ENCODE measurements around the gene ECD. TPM values are rescaled to one million over a fixed set of nuclear protein-coding genes. Genes with fewer than 3 reads are reported as not detected.
"Not testable (repeated sequence)": the region's sequence is repeated elsewhere in the genome, so short reads cannot be mapped to it uniquely, and the experiment has no call there.

The ECD gene
- total RNA-seq, 1 donor from 2014 or later, result 39.1 TPM

DNA sequence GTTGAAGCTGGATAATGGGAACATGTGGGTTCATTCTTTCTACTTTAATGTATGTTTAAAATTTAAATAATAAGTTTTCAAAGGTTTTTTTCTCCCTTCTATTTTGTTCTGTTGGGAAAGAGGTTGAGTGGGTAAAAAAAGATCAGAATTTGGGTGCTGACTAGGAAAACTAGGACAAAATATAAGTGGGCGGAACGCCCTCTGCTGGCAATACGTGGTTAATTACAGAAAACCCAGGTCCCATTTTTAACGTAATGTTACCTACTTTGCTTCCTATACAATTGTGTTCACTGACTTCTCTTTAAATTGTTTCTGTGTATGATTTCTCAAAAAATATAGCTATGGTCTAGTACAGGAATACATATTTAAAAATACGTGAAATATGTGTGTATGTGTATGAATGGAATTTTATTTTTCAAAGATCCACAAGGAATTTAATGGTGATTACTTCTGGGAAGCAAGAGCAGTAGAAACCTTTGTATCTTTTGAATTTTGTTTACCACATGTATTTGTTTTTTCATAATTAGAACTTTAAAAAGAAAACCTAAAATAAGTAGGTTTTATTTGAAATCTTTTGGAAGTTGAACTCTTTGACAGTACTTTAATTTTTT is 8.7 kb downstream of the ECD start:
- DNase-seq (ENCODE audit: low spot score), result peak; percentile 52

DNA sequence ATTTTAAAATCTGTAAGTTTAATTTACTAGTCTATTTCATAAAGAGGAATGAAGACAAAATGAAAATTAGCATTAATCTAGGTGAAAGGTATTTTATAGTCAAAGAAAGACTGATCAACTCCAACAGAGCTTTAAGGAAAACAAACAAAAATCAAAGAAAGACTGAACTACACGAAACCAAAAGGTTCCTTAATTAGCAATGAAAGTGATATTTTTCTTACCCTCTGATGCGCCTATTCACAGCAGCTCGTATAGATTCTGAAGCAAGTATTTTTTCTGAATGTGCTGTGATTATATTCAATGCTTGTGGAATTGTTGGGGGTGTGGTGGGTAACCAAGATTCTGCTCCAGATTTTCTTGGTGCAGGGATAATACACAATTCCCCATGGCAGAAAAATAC is 11.8 kb downstream of the ECD start:
- no peak for DNase-seq (ENCODE audit: low spot score)

DNA sequence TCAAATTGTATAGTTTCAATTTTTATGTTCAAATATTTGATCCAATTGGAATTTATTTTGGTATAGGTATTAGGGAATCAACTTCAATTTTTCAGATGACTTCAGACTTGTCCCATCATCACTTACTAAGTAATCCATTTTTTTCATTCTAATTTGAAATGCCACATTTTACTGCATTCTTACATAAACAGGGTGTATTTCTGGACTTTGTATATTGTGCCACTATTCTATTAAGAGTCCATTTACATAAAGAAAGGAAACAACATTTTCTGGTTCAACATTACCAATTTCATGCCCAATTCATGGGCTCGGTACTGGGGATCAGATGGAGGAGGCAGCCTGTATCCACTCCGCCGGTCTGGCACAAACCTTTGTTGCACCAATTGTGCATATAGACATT is 15.8 kb downstream of the ECD start:
- no peak for DNase-seq (ENCODE audit: low spot score)

DNA sequence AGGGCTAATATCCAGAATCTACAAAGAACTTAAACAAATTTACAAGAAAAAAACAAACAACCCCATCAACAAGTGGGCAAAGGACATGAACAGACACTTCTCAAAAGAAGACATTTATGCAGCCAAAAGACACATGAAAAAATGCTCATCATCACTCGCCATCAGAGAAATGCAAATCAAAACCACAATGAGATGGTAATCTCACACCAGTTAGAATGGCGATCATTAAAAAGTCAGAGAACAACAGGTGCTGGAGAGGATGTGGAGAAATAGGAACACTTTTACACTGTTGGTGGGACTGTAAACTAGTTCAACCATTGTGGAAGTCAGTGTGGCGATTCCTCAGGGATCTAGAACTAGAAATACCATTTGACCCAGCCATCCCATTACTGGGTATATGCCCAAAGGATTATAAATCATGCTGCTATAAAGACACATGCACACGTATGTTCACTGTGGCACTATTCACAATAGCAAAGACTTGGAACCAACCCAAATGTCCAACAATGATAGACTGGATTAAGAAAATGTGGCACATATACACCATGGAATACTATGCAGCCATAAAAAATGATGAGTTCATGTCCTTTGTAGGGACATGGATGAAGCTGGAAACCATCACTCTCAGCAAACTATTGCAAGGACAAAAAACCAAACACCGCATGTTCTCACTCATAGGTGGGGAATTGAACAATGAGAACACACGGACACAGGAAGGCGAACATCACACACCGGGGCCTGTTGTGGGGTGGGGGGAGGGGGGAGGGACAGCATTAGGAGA is 17.0 kb downstream of the ECD start:
- not testable (repeated sequence) for DNase-seq (ENCODE audit: low spot score)

DNA sequence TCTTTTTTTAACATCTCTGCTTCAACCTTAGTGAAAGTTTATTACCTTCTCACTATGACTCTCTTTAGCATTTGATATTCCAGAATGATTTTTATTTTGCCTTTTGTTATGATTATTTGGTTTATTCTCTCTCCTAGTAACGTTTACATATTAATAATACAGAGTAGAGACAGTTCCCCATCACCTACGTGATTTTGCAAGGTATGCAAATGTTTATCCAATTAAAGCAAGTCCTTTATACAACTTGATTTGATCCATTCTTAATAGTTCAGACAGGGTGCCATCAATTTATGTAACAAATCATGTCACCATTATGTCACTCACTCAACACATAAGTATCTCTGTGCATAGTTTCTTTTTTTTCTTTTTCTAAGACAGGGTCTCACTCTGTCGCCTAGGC is 26.2 kb downstream of the ECD start:
- DNase-seq (ENCODE audit: low spot score), result no peak

DNA sequence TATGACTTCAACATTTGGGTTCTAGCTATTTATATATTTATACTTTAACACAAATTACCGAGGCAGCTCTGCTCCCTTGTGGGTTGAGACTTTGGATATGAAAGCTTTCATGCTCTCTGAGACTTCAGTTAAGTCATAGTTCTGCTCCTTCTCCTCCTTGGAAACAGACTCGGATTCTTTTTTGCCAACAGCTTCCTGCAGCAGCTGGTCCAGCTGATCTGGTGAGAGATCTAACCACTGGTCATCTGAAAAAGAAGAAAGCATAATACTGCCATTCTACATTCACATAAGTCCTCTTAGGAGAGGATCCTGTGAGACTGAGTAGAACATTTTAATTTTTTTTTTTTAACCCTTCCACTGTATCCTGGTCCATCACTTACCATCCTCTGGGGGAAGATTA is 28.6 kb downstream of the ECD start:
- no peak for DNase-seq (ENCODE audit: low spot score)

DNA sequence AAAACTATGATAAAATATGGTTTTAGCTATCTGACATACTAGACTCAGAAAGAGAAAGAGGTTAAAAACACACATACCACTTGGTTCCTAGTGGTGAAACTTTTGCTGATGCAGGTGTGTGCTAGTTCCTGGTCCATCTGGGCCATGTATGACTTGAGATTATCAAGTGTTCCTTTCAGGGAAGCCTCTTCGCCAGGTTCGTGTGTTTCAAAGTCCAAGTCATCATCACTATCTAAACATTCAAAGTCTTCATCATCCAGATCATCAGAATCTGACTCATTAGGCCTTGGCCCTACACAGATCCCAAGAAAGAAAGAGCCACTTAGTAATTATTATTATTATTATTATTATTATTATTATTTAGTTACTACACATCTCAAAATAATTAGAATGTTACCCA is 31.2 kb downstream of the ECD start:
- DNase-seq (ENCODE audit: low spot score), result no peak

DNA sequence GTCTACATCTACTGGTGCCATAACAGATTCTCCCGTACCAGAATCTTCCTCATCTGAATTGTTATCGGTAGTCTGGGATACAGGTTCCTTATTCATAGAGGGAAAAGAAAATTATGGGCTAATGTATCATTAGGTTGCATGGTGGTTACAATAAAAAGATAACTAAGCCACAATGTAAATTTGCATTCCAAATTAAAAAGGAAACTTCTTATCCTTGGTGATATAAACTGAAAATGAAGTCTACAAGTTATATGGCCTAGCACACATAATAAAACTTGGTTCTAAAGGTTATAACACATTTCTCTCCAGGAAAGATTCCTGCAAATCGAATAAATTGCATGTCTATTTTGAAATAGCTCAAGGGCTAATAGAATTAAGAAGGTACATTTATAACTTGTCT is 33.1 kb downstream of the ECD start:
- no peak for DNase-seq (ENCODE audit: low spot score)

DNA sequence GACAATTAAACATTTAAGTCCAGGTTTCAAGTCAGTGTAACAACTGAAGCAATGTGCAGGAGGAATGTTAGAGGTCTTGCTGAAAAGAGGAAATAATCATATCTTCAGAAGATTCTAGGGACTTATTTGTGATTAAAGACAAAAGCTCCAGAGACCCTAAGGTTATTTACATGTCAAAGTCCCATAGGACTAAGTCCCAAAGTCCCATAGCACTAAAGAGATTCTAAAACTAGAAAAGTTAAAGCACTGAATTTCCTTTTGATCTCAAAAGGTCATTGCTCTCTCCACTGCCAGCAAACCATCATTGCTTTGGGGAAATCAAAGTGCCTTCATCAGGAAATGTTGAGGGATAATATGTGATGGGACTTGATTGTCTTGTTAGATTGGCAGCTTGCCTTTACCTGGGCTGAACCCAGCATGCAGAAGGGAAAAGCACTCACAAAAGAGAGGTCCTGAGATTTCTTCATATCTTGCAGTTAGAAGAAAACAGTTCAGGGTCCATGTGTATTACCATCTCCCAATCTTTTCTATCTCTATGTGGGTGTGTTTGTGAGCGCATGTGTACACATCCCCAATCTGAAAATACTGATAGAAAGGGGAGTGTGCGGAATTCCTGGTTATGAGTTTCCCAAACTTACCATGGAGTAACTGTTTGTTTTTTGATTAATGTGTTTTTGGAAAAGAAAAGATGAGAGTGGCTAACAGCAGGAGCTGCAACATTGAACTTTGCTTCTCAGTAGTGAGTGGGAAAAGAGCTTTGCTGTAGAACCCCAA is 35.7 kb downstream of the ECD start:
- no peak for DNase-seq (ENCODE audit: low spot score)

DNA sequence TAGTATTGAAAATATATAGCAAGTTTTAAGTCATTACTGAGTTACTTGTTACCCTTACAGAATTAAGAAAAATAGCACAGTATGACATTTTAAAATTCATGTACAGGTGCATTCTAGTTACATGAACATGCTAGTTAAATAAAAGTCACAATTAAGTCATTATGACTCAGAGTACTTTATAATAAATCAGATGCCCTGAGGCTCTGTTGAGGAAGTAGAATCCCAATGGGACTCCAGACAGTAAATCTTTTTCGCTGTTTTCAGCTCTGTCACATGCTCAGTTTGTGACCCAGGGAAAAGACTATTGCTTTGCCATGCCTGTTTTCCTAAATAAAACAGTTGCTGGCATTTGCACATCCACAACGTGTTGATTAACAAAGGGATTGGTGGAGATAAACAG is 36.5 kb downstream of the ECD start:
- DNase-seq (ENCODE audit: low spot score), result no peak

DNA sequence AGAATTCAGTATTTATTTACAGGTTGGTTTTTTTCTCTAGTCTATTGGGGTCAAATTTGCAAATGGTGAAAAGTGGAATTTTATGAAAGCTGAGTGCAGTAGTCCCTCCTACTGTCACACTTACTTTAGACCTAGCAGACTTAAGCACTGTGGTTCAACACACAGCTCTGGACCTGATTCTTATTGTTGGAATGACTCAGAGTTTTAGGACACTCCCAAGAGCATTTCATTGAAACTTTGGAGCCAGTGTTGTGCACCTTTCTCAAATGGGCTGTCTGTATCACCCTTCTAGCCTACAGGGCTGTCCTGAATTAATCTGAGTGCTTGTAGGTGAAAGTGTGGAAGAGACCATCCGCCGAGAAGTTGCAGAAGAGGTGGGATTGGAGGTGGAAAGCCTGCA is 41.5 kb downstream of the ECD start:
- no peak for DNase-seq (ENCODE audit: low spot score)

DNA sequence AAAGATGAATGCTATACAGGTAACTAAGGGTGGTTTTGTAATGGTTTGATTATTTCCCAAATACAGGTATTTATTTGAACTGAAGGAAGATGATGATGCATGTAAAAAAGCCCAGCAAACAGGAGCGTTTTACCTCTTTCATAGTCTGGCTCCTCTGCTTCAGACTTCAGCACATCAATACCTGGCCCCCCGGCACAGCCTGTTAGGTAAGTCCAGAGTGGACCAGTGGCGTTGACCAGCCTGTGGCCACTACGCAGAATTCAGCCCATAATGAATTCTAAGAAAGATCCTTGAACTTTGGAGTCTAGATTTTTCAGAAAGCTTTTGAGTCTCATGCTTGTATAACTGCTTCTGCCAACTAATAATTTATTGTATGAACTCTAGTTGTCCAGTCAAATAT is 47.9 kb downstream of the ECD start:
- no peak for DNase-seq (ENCODE audit: low spot score)

DNA sequence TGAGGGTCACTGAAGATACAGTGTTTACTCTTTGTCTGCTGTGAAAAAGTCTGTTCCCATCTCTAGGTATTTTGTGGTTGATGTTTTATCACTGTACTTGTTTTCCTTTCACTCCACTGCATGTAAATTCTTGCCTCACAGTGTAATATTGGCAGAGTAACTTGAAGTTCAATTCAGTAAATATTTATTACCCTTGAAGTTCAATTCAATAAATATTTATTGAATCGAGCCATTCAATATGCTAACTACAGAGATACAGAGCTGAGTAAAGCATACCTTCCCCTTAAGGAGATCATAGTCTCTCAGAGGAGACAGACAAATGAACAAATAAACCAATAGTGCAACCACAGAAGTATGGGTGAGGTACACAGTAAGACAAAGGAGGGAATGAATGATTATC is 48.4 kb downstream of the ECD start:
- DNase-seq (ENCODE audit: low spot score), result no peak

DNA sequence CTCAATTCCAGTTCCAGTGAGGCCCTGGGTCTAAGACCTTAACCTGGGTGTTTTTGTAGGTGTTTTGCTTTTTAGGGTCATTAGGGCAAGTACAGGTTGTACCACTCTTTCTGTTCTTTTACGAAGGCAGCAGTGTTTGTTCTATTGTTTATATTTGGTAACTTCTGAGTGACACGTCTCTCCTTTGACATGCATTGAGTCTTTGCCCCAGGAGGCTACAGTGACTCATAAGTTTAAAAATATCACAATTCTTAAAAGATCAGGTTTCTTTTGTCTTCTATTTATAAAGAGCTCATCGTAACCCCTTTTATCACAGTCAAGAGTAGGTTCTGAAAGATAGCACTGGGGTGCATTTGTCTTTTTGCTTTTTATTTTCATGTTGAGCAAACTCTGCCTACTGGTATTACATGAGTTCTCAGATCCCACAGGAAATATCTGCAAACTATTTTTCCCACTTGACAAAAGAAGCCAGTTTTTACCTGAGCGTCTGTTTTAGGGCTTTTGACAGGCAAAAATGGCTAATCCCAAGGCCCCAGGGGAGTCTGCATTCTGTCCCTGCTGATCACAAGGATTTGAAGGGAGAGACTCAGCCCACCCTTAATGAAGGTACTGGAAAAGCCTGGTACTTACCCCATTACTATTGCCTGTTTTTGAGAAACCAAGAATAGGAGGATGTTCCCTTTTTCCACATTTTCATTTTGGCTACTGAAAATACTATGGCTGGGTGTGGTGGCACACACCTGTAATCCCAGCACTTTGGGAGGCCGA is 49.6 kb downstream of the ECD start:
- DNase-seq (ENCODE audit: low spot score), result no peak

DNA sequence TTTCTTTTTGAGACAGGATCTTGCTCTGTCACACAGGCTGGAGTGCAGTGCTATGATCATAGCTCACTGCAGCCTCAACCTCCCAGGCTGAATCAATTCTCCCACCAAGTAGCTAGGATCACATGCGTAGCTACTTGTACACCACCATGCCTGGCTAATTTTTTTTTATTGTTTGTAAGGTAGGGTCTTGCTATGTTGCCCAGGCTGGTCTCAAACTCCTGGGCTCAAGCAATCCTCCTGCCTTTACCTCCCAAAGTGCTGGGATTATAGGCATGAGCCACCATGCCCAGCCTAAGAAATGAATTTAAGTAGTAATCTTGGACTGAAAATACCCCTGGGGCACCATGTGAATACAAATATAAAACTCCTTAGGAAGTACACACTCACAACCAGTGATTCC is 51.8 kb downstream of the ECD start:
- no peak for DNase-seq (ENCODE audit: low spot score)

DNA sequence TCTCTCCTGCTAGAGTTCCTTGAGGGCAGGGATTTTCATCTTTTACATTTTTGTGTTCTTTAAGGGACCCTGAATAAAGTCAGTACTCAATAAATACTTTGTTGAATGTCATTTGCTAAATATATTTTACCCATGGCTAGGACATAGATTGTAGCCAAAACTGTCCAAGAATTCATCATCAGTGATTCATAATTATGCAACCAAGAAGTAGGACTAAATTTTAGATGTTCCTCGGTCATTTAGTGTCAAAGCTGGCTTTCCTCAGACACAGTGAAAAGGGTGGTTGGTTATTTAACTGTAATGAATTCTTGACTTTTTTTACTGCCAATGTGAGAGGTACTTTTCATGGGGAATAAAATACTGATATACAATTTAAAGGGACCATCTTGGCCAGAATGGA is 54.3 kb downstream of the ECD start:
- no peak for DNase-seq (ENCODE audit: low spot score)

DNA sequence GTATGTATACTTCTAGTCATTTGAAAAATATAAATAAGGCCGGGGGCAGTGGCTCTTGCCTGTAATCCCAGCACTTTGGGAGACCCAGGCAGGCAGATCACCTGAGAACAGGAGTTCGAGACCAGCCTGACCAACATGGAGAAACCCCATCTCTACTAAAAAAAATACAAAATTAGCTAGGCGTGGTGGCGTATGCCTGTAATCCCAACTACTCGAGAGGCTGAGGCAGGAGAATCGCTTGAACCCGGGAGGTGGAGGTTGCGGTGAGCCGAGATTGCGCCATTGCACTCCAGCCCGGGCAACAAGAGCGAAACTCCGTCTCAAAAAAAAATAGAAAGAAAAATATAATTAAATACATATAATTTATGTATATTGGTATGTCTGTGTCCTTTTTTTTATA is 55.8 kb downstream of the ECD start:
- not testable (repeated sequence) for DNase-seq (ENCODE audit: low spot score)

DNA sequence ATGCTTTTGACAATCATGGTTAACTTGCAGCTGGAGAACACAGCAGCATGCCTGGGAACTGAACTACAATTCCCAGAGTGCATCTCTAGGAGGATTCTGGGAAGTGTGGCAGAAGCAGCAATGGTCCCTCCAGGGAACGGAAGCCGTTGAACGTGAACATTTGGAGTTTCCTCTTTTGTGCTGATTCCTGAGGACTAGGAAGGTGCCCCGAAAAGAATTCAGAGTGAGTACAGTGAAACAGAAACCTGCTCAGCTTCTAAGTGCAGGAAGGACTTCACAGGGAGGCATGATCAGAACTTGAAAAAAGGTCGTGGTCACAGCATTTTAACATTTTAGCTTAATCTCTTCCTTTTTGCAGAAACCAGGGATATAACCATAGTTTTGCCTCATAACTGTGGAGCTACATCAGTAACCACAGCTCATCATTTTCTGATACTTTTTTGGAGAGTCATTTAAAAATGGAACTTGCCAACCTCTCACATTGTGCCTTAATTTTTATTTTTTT is 57.4 kb downstream of the ECD start, which contains the start of gene NUDT13:
TSS of gene NUDT13 (plus strand) at position 111 of the 505 bp plus-strand sequence. CDS start 3,911 bp downstream, outside the sequence.
- DNase-seq (ENCODE audit: low spot score), result peak; percentile 81

DNA sequence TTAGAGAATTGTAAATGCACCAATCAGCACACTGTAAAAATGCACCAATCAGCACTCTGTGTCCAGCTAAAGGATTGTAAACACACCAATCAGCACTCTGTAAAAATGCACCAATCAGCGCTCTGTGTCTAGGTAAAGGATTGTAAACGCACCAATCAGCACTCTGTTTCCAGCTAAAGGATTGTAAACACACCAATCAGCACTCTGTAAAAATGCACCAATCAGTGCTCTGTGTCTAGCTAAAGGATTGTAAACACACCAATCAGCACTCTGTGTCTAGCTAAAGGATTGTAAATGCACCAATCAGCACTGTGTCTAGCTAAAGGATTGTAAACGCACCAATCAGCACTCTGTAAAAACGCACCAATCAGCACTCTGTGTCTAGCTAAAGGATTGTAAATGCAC is 58.6 kb downstream of the ECD start:
- not testable (repeated sequence) for DNase-seq (ENCODE audit: low spot score)

DNA sequence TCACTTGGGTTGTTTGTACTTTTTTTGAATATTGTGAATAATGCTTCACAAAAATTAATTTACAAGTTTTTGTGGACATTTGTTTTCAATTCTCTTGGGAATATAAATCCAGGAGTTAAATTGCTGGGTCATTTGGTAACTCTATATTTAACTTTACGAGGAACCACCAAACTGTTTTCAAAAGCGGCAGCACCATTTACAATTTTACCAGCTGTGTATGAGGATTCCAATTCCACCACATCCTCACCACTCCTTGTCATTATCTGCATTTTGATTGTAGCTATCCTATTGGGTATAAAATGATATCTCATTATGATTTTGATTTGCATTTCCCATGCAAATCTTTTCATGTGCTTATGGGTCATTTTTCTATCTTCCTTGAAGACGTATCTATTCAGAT is 61.5 kb downstream of the ECD start:
- DNase-seq (ENCODE audit: low spot score), result no peak

DNA sequence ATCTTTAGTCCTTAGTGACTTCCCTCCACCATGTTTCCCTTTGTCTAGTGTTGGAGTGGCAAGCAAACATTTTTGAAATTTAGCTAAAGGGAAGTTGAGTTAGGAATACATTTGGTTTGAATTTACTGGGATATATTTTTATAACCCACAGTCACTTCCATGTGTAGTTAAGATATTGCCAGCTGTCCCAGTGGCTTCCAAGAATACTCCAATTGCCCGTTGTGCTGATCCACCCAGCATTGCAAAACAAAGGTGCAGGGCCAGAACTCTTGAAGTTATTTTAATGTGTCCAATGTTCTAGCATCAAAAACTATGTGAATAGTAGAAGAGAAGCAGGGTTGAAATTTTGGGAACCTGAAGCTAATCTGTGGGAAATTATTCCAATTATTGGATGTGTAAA is 68.7 kb downstream of the ECD start:
- no peak for DNase-seq (ENCODE audit: low spot score)

DNA sequence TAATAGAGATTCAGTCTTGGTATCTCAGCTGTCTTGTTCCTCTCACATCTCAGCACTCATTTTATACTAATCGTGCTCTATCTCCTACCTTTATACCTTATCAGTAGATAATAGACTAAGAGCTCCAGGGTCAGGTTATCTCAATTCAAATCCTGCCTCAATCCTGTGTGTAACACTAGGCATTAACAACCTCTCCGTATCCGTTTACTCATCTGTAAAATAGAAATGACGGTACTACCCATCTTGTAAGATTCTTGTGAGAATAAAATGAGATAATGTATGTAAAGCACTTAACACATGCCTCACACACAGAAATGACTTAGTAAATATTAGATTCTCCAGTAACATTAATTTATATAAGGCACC is 70.5 kb downstream of the ECD start:
- DNase-seq (ENCODE audit: low spot score), result no peak

Data from ureter (tissue), 1 donor.